GM19324 (cell line): Measurements from ENCODE around the gene STAT5A.
"Not testable (repeated sequence)": the region's sequence is repeated elsewhere in the genome, so short reads cannot be mapped to it uniquely, and the experiment has no call there.

Experiments used
- ATAC-seq: cut with Tn5 transposase; IDR thresholded peaks from one replicate; pipeline ENCODE4 v1.9.1; 2021; ENCODE audit warnings: mild to moderate bottlenecking, moderate library complexity; ENCODE audit not compliant: unreplicated experiment, low FRiP score

STAT5A gene

GRCh38 chr17:42354956-42355843 is 66.9 kb downstream of the STAT5A start:
- ATAC-seq = no peak

DNA sequence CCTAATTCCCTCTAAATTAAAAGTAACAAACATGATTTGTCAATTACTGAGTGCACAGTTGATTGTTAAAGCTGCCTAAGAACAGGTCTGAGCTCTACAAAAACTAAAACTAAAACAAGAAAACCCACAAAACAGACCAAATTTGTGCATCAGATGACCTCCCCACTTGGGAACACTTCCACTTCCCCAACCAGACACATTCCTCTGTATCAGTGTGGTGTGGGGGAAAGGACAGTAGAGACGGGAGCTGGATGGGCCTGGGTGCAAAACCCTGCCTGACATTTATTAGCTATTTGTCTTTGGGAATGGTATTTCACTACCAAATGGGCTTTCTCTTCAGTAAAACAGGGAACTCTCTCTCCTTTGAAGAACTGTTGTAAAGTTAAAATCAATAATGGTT is 70.1 kb downstream of the STAT5A start:
- ATAC-seq = no peak

DNA sequence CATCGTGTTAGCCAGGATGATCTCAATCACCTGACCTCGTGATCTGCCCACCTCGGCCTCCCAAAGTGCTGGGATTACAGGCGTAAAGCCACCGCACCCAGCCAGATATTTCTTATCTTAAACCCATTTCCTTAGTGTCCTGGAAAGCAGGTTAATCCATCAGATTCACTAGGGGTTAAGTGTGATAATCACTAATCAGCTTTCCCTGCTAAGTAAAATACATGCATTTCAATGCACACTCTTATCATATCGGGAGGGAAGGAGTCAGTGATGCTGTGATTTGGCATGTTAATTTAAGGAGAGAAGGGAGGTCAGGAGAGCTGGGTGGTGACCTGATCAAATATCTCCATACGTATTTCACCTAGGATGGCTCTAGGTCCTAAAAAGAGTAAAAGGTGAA is 70.8 kb downstream of the STAT5A start:
- ATAC-seq = no peak

GRCh38 chr17:42360388-42360787 is 72.1 kb downstream of the STAT5A start:
- ATAC-seq = not testable (repeated sequence)
